Panc1 (cell line): ENCODE results near the gene GDF2. TPM values are rescaled to one million over a fixed set of nuclear protein-coding genes. Genes with fewer than 3 reads are reported as not detected.

Experiments
- ATAC-seq: fragments of 200-7000 bp; cut with Tn5 transposase; 2 replicates; pipeline ENCODE4 v1.9.1; 2020; ENCODE audit warnings: mild to moderate bottlenecking, moderate library complexity
- BruUV-seq: library from RNA; stranded (reverse); fragments of 400-500 nt; replicated peaks from 2 replicates; lab custom pipeline; 2021; lab: Mats Ljungman, UMichigan
- CTCF ChIA-PET: fragments of 300-600 bp; sonication (Branson Sonifier 250); formaldehyde crosslinking; loops from one replicate; lab custom pipeline; 2022; ENCODE audit warnings: antibody characterized with exemption; lab: Charles Lee
- POLR2A ChIA-PET: fragments of 300-600 bp; sonication (Branson Sonifier 250); formaldehyde crosslinking; loops from one replicate; lab custom pipeline; 2022; ENCODE audit warnings: antibody characterized with exemption; lab: Charles Lee
- DNase-seq: peaks from one replicate; pipeline ENCODE4 v3.0.0-alpha.2; 2010; ENCODE audit warnings: low read depth, low spot score
- H3K27ac ChIP-seq: 2 replicates; pipeline ENCODE4 v1.5.1; 2011; ENCODE audit warnings: mild to moderate bottlenecking, low read length, inconsistent platforms
- H3K27me3 ChIP-seq: fragments of 200-500 bp; sonication (Bioruptor generic); 2 replicates; pipeline ENCODE4 v1.6.0; 2014; ENCODE audit warnings: low read length, inconsistent platforms; ENCODE audit not compliant: control insufficient read depth, insufficient read depth
- H3K36me3 ChIP-seq: fragments of 200-500 bp; sonication (Bioruptor generic); 2 replicates; pipeline ENCODE4 v1.5.1; 2014; ENCODE audit warnings: inconsistent platforms, mild to moderate bottlenecking, low read length, moderate library complexity; ENCODE audit not compliant: control insufficient read depth, insufficient read depth
- H3K4me1 ChIP-seq: 2 replicates; pipeline ENCODE4 v1.5.1; 2011; ENCODE audit warnings: inconsistent platforms, mild to moderate bottlenecking, low read length, moderate library complexity; ENCODE audit not compliant: control insufficient read depth, insufficient read depth
- H3K4me3 ChIP-seq, 2 experiments: 2 replicates each; pipeline ENCODE4 v1.5.1; 2011 to 2012; ENCODE audit warnings: low read depth in 2 of 2, low read length in 2 of 2, mild to moderate bottlenecking in 2 of 2, inconsistent platforms in 1 of 2, moderate library complexity in 1 of 2
- H3K9me3 ChIP-seq: fragments of 200-500 bp; sonication (Bioruptor generic); 2 replicates; pipeline ENCODE4 v1.5.1; 2014; ENCODE audit warnings: low read depth, mild to moderate bottlenecking, inconsistent platforms, low read length, moderate library complexity; ENCODE audit not compliant: control insufficient read depth, insufficient read depth
- POLR2AphosphoS5 ChIP-seq: IDR thresholded peaks from 2 replicates; pipeline ENCODE4 v1.6.1; 2012; ENCODE audit warnings: mild to moderate bottlenecking, low read depth, low read length, moderate library complexity
- REST ChIP-seq, 2 experiments: IDR thresholded peaks; 2 replicates each; pipeline ENCODE4 v1.6.1; 2011 to 2012; ENCODE audit warnings: low read depth in 2 of 2, control low read depth in 1 of 2, low read length in 1 of 2, mild to moderate bottlenecking in 1 of 2, moderate library complexity in 1 of 2; ENCODE audit not compliant: insufficient read depth in 1 of 2
- SIN3A ChIP-seq: IDR thresholded peaks from 2 replicates; pipeline ENCODE4 v1.6.1; 2012; ENCODE audit warnings: low read depth, mild to moderate bottlenecking, low read length, moderate library complexity, borderline replicate concordance; ENCODE audit not compliant: insufficient read depth
- TCF7L2 ChIP-seq: IDR thresholded peaks from 2 replicates; pipeline ENCODE4 v1.6.1; 2011; ENCODE audit warnings: mild to moderate bottlenecking, low read depth, low read length, inconsistent platforms
- in situ Hi-C: cut with HindIII; loops from 2 replicates; pipeline ENCODE4 v1.10.0; 2016; ENCODE audit warnings: low sequenced_read_pairs, low pct_unique_long_range_greater_than_20kb
- intact Hi-C: fragments of 100-400 bp; cut with micrococcal nuclease; formaldehyde crosslinking; loops from one replicate; pipeline ENCODE4 v1.10.0; 2022; ENCODE audit not compliant: unreplicated experiment
- total RNA-seq: library from RNA; stranded (reverse); gene quantifications from one replicate; pipeline ENCODE4 v1.2.1, GENCODE V29; 2021; ENCODE audit not compliant: unreplicated experiment
- TF ChIP-seq, protein P1 (sequence below): fragments of 450-650 bp; IDR thresholded peaks from 2 replicates; pipeline ENCODE4 v1.5.1; 2017; ENCODE audit warnings: mild to moderate bottlenecking

The GDF2 gene
- total RNA-seq, 1 experiment from 2014 or later, result not detected

- no peak for DNase-seq
- no TSS peak for BruUV-seq
- Histone ChIP-seq H3K9me3 (no peaks in the 10 kb centered on the region), H3K4me3 (no peak overlapping the region), H3K27me3 (no peaks in the 10 kb centered on the region), H3K36me3 (no peaks in the 10 kb centered on the region), H3K27ac (no peak overlapping the region), H3K4me1 (peaks cover 4% of the 10 kb centered on the region; the same call in 1 of the 2 replicates)
- intact Hi-C loops, result no loop called here
- in situ Hi-C loops, result no loop called here
- no peak for TF ChIP-seq TCF7L2
- TF ChIP-seq REST (IDR thresholded peaks at IDR 0.05; ENCODE audit: insufficient read depth in 1 of 2, low read depth in 2 of 2, low read length in 1 of 2), result no peak
- TF ChIP-seq, protein P1, sequence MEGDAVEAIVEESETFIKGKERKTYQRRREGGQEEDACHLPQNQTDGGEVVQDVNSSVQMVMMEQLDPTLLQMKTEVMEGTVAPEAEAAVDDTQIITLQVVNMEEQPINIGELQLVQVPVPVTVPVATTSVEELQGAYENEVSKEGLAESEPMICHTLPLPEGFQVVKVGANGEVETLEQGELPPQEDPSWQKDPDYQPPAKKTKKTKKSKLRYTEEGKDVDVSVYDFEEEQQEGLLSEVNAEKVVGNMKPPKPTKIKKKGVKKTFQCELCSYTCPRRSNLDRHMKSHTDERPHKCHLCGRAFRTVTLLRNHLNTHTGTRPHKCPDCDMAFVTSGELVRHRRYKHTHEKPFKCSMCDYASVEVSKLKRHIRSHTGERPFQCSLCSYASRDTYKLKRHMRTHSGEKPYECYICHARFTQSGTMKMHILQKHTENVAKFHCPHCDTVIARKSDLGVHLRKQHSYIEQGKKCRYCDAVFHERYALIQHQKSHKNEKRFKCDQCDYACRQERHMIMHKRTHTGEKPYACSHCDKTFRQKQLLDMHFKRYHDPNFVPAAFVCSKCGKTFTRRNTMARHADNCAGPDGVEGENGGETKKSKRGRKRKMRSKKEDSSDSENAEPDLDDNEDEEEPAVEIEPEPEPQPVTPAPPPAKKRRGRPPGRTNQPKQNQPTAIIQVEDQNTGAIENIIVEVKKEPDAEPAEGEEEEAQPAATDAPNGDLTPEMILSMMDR, result no peak
- TF ChIP-seq SIN3A, result no peak
- TF ChIP-seq POLR2AphosphoS5, result no peak
- ChIA-PET POLR2A (no interaction called here), CTCF (interaction anchor here (0.6 kb wide), 1 partner anchor 27 kb away, joined by 3 read pairs; no protein-coding TSS in a partner anchor)
- no peak for ATAC-seq
Observed at GRCh38 chr10:47365431-47366180, 43.4 kb downstream of the GDF2 start.

- intact Hi-C loops (no loop called here), in situ Hi-C loops (no loop called here)
- ATAC-seq (no peak), DNase-seq (no peak)
- Histone ChIP-seq H3K36me3 (no peaks in the 10 kb centered on the region), H3K9me3 (no peaks in the 10 kb centered on the region), H3K4me1 (peaks cover 4% of the 10 kb centered on the region; the same call in 1 of the 2 replicates), H3K27me3 (no peaks in the 10 kb centered on the region), H3K4me3 (no peak overlapping the region), H3K27ac (no peak overlapping the region)
- BruUV-seq, result no TSS peak
- TF ChIP-seq POLR2AphosphoS5 (no peak), REST (IDR thresholded peaks at IDR 0.05; ENCODE audit: insufficient read depth in 1 of 2, low read depth in 2 of 2, low read length in 1 of 2) (no peak), SIN3A (no peak), TCF7L2 (no peak)
- TF ChIP-seq, protein P1, result no peak
- POLR2A ChIA-PET, result no interaction called here
- CTCF ChIA-PET, result no interaction called here
Observed at GRCh38 chr10:47366181-47366631, 44.0 kb downstream of the GDF2 start.
